Uterus (tissue), 4 donors: ENCODE data around the gene ERC2. TPM values are rescaled to one million over a fixed set of nuclear protein-coding genes. Genes with fewer than 3 reads are reported as not detected.

Experiments used
- DNase-seq, 2 donors: peaks; one replicate each; pipeline ENCODE4 v3.0.0-alpha.2; 2019 to 2020
- H3K27ac ChIP-seq, 2 donors: fragments of 200-600 bp; sonication (generic); 1 replicate in 1 of 2; 2 replicates in 1 of 2; pipeline ENCODE4 v1.5.1; 2016 to 2018
- H3K27me3 ChIP-seq, 2 donors: fragments of 200-600 bp; sonication (generic); one replicate each; pipeline ENCODE4 v1.5.1; 2018 to 2019; ENCODE audit warnings: control low read depth in 1 of 2
- H3K36me3 ChIP-seq, 2 donors: fragments of 200-600 bp; sonication (generic); one replicate each; pipeline ENCODE4 v1.5.1; 2019; ENCODE audit warnings: control low read depth in 1 of 2
- H3K4me1 ChIP-seq, 2 donors: fragments of 200-600 bp; sonication (generic); one replicate each; pipeline ENCODE4 v1.5.1; 2018 to 2019; ENCODE audit warnings: control low read depth in 1 of 2
- H3K4me3 ChIP-seq, 2 donors: fragments of 200-600 bp; sonication (generic); 1 replicate in 1 of 2; 2 replicates in 1 of 2; pipeline ENCODE4 v1.5.1; 2018 to 2019; ENCODE audit warnings: mild to moderate bottlenecking in 1 of 2
- H3K9me3 ChIP-seq, 2 donors: fragments of 200-600 bp; sonication (generic); one replicate each; pipeline ENCODE4 v1.5.1; 2019; ENCODE audit warnings: control low read depth in 1 of 2
- CTCF ChIP-seq, 4 experiments: fragments of 200-600 bp in 2 of 4; fragments of 450-650 bp in 2 of 4; sonication (generic) in 2 of 4; IDR thresholded peaks; one replicate each; pipeline ENCODE4 v1.5.1; 2016 to 2019; ENCODE audit warnings: antibody characterized with exemption in 4 of 4, mild to moderate bottlenecking in 2 of 4, moderate library complexity in 1 of 4
- POLR2A ChIP-seq, 2 donors: fragments of 450-650 bp; IDR thresholded peaks; one replicate each; pipeline ENCODE4 v1.6.1; 2016; ENCODE audit warnings: antibody characterized with exemption in 2 of 2, mild to moderate bottlenecking in 1 of 2, moderate library complexity in 1 of 2
- intact Hi-C: fragments of 100-400 bp; cut with DNase I; formaldehyde crosslinking; loops from one replicate; pipeline ENCODE4 v1.15.1; 2023; ENCODE audit warnings: low total_unique reads
- total RNA-seq, 4 donors: library from RNA; depleted of rRNA in 3 of 4; stranded (reverse); fragments of >200 nt in 3 of 4; gene quantifications; one replicate each; pipeline versions ENCODE4 v1.1.0 to v1.2.4, GENCODE V29; 2014 to 2023
- donor health status: DM: yes; HTN: yes; CAD: no.

The ERC2 gene
- total RNA-seq, 4 donors from 2014 or later, result 1.7 to 5.5 TPM; not detected in 2

- TF ChIP-seq CTCF (IDR thresholded peaks at IDR 0.05) (no peak), POLR2A (IDR thresholded peaks at IDR 0.05) (no peak)
- no peak overlapping the region for H3K27ac ChIP-seq
- H3K4me1 ChIP-seq, result peaks cover 0 to 2% of the 10 kb centered on the region in 2 donors
- DNase-seq, result no peak
- H3K9me3 ChIP-seq, result no peaks in the 10 kb centered on the region
- no peaks in the 10 kb centered on the region for H3K36me3 ChIP-seq
- intact Hi-C loops, result no loop called here
- no peaks in the 10 kb centered on the region for H3K27me3 ChIP-seq
- no peak overlapping the region for H3K4me3 ChIP-seq
Observed at GRCh38 chr3:55714057-55714456, 754.2 kb downstream of the ERC2 start.

DNA sequence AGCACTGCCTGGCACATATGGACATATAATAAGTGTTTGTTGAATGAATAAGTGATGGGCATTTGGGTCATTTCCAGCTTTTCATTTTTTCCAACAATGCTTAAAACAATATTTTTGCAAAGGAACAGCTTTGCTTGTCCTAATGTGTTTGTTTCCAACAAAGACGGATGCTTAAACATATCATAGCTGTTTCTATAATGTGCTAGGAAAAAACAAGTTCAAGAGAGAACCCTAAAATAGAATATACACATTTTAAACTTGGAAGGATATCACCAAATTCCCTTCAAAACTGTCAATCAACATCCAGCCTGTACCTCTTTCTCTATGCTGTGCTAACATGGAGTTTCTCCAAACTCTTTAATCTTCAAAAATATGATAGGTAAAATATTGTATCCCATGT is 756.6 kb downstream of the ERC2 start:
- no peaks in the 10 kb centered on the region for H3K4me1 ChIP-seq
- DNase-seq, result no peak
- H3K36me3 ChIP-seq, result no peaks in the 10 kb centered on the region
- H3K27me3 ChIP-seq, result no peaks in the 10 kb centered on the region
- TF ChIP-seq POLR2A (IDR thresholded peaks at IDR 0.05) (no peak), CTCF (IDR thresholded peaks at IDR 0.05) (no peak)
- H3K27ac ChIP-seq, result no peak overlapping the region
- intact Hi-C loops, result no loop called here
- no peak overlapping the region for H3K4me3 ChIP-seq
- H3K9me3 ChIP-seq, result no peaks in the 10 kb centered on the region

GRCh38 chr3:55709411-55710012 is 758.8 kb downstream of the ERC2 start:
- intact Hi-C loops, result no loop called here
- H3K27ac ChIP-seq, result no peak overlapping the region
- no peaks in the 10 kb centered on the region for H3K27me3 ChIP-seq
- TF ChIP-seq POLR2A (IDR thresholded peaks at IDR 0.05) (no peak), CTCF (IDR thresholded peaks at IDR 0.05) (no peak)
- H3K4me3 ChIP-seq, result no peak overlapping the region
- no peaks in the 10 kb centered on the region for H3K4me1 ChIP-seq
- H3K36me3 ChIP-seq, result no peaks in the 10 kb centered on the region
- no peak for DNase-seq
- no peaks in the 10 kb centered on the region for H3K9me3 ChIP-seq

GRCh38 chr3:55708921-55709320 is 759.3 kb downstream of the ERC2 start:
- TF ChIP-seq CTCF (IDR thresholded peaks at IDR 0.05) (no peak), POLR2A (IDR thresholded peaks at IDR 0.05) (no peak)
- intact Hi-C loops, result no loop called here
- Histone ChIP-seq H3K27me3 (no peaks in the 10 kb centered on the region), H3K27ac (no peak overlapping the region), H3K36me3 (no peaks in the 10 kb centered on the region), H3K4me3 (no peak overlapping the region), H3K9me3 (no peaks in the 10 kb centered on the region), H3K4me1 (no peaks in the 10 kb centered on the region)
- no peak for DNase-seq

DNA sequence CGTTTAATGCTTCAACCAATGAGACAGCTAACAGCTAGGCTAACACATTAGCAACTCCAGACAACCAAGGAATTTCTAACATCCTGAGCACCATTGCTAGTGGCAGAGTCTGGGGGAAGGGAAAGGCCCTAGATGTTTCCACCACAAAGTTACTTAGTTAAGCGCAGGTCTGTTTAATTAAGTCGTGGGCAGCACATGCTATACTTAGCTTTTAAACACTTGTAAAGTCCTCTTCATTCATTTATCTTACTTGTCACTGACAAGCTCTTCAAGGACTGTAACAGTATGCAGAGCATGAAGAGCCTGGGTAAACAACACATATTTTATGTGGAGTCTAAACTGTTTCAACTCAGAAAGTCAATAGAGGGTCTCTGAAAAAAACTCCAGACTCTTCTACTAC is 760.0 kb downstream of the ERC2 start:
- H3K4me3 ChIP-seq, result no peak overlapping the region
- no peak for TF ChIP-seq POLR2A (IDR thresholded peaks at IDR 0.05)
- TF ChIP-seq CTCF (IDR thresholded peaks at IDR 0.05), result no peak
- H3K4me1 ChIP-seq, result no peaks in the 10 kb centered on the region
- intact Hi-C loops, result no loop called here
- no peak overlapping the region for H3K27ac ChIP-seq
- H3K27me3 ChIP-seq, result no peaks in the 10 kb centered on the region
- no peak for DNase-seq
- H3K9me3 ChIP-seq, result no peaks in the 10 kb centered on the region
- H3K36me3 ChIP-seq, result no peaks in the 10 kb centered on the region
